HG03520 (cell line): ENCODE data around the gene PEX3.
"Not testable (repeated sequence)": the region's sequence is repeated elsewhere in the genome, so short reads cannot be mapped to it uniquely, and the experiment has no call there.

Experiments used
- ATAC-seq: cut with Tn5 transposase; IDR thresholded peaks from one replicate; pipeline ENCODE4 v1.9.1; 2021; ENCODE audit warnings: mild to moderate bottlenecking, moderate library complexity; ENCODE audit not compliant: unreplicated experiment

PEX3 gene

GRCh38 chr6:143506199-143506598 lies 55.6 kb downstream of the PEX3 start:
- ATAC-seq: no peak

GRCh38 chr6:143506620-143507019 lies 56.0 kb downstream of the PEX3 start:
- ATAC-seq: no peak

- ATAC-seq: no peak
These were observed 56.9 kb downstream of the PEX3 start for GRCh38 chr6:143507358-143508145.

GRCh38 chr6:143510326-143510725 lies 59.7 kb downstream of the PEX3 start:
- not testable (repeated sequence) for ATAC-seq

GRCh38 chr6:143510991-143511891 lies 60.6 kb downstream of the PEX3 start, which contains the start of gene FUCA2:
FUCA2 (minus strand) TSS chr6:143511720; CDS start chr6:143511634, 86 bp downstream.
- ATAC-seq: peak; percentile 45

GRCh38 chr6:143513410-143513809 lies 62.8 kb downstream of the PEX3 start:
- ATAC-seq: peak; percentile 41

- no peak for ATAC-seq
These were observed 64.6 kb downstream of the PEX3 start for GRCh38 chr6:143515061-143515760.

- ATAC-seq: no peak
These were observed 65.3 kb downstream of the PEX3 start for GRCh38 chr6:143515766-143516355.

GRCh38 chr6:143516690-143517446 lies 66.3 kb downstream of the PEX3 start:
- no peak for ATAC-seq

- no peak for ATAC-seq
These were observed 66.8 kb downstream of the PEX3 start for GRCh38 chr6:143517447-143517773.

- no peak for ATAC-seq
These were observed 71.5 kb downstream of the PEX3 start for GRCh38 chr6:143522039-143522600.

- ATAC-seq: no peak
These were observed 74.8 kb downstream of the PEX3 start for GRCh38 chr6:143525356-143525755.

- no peak for ATAC-seq
These were observed 77.1 kb downstream of the PEX3 start for GRCh38 chr6:143527677-143528076.

- ATAC-seq: peak; percentile 72
These were observed 77.7 kb downstream of the PEX3 start for GRCh38 chr6:143528164-143528811.

GRCh38 chr6:143529095-143529494 lies 78.5 kb downstream of the PEX3 start:
- no peak for ATAC-seq

GRCh38 chr6:143531720-143532499 lies 81.3 kb downstream of the PEX3 start:
- ATAC-seq: no peak

- no peak for ATAC-seq
These were observed 84.6 kb downstream of the PEX3 start for GRCh38 chr6:143535189-143535614.

GRCh38 chr6:143536461-143536865 lies 85.9 kb downstream of the PEX3 start:
- peak; percentile 67 for ATAC-seq
